Erythroblast (primary cell): Measurements from ENCODE around the gene KDSR.

Experiments
- GATA1 ChIP-seq: IDR thresholded peaks from 2 replicates; pipeline ENCODE4 v1.6.1; 2011; ENCODE audit warnings: low read depth, mild to moderate bottlenecking, control low read depth, low read length, moderate library complexity
- POLR2A ChIP-seq: IDR thresholded peaks from 2 replicates; pipeline ENCODE4 v1.6.1; 2011; ENCODE audit warnings: mild to moderate bottlenecking, low read length

DNA sequence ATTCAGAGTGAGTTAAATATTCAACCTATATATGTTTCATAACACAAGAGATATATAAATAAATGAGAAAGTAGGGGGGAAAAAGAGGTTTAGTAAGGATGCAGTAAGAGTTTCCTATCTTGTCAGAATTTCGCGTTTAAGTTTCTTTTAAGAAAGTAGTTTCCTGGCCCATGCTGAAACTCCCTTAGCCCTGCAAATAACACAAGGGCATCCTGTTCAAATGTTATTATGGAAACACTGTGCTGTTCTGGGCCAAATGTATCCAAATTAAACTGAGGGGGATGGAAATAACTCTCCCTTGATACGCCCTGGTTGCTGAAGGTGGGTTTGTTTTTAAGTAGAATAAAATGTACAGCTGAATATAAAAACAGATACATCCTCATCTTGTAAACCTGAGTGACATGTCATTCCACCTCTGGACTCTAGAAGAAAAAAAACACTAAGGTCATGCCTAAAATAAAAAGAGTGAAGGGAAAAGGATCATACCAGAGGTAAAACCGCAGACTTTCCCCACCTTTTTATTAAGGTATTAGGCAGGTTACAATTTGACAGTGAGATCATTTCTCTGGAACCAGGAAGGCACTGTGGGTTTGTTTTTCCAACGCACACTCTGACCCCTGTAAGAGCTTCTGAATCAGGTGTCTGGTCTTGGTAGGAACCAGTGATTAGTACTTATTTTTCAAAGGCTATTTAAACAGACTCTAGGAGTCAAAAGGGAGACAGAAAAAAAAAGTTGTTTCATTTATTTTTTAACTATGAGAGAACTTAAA is 64.2 kb downstream of the KDSR start:
- TF ChIP-seq POLR2A (no peak), GATA1 (no peak)
